ENCODE measurements around the gene FAM170B.

GRCh38 chr10:49170632-49171325, 37.0 kb upstream of the FAM170B start:
- TF ChIP-seq, protein P1, sequence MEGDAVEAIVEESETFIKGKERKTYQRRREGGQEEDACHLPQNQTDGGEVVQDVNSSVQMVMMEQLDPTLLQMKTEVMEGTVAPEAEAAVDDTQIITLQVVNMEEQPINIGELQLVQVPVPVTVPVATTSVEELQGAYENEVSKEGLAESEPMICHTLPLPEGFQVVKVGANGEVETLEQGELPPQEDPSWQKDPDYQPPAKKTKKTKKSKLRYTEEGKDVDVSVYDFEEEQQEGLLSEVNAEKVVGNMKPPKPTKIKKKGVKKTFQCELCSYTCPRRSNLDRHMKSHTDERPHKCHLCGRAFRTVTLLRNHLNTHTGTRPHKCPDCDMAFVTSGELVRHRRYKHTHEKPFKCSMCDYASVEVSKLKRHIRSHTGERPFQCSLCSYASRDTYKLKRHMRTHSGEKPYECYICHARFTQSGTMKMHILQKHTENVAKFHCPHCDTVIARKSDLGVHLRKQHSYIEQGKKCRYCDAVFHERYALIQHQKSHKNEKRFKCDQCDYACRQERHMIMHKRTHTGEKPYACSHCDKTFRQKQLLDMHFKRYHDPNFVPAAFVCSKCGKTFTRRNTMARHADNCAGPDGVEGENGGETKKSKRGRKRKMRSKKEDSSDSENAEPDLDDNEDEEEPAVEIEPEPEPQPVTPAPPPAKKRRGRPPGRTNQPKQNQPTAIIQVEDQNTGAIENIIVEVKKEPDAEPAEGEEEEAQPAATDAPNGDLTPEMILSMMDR (conservative IDR thresholded peaks at IDR 0.05): no peak
- no peak for TF ChIP-seq EZH2 (IDR thresholded peaks at IDR 0.05; ENCODE audit: low read depth)
